MM.1S (cell line): Measurements from ENCODE around the gene DGKI.

Experiments used
- DNase-seq: peaks from one replicate; pipeline ENCODE4 v3.0.0-alpha.2; 2015
- H2AFZ ChIP-seq: fragments of 300-600 bp; sonication (generic); 2 replicates; pipeline ENCODE4 v1.6.0; 2016; ENCODE audit warnings: antibody characterized with exemption, low read length
- H3F3A ChIP-seq: fragments of 300-600 bp; sonication (generic); 2 replicates; pipeline ENCODE4 v1.6.1; 2016; ENCODE audit warnings: mild to moderate bottlenecking, antibody characterized with exemption, low read length, moderate library complexity, mixed read lengths; ENCODE audit not compliant: insufficient read depth
- H3K27ac ChIP-seq: fragments of 300-600 bp; sonication (generic); 2 replicates; pipeline ENCODE4 v1.5.1; 2016; ENCODE audit warnings: mild to moderate bottlenecking, low read length
- H3K27me3 ChIP-seq: fragments of 300-600 bp; sonication (generic); replicated peaks from 2 replicates; pipeline ENCODE4 v1.6.0; 2016; ENCODE audit warnings: low read length; ENCODE audit not compliant: insufficient read depth
- H3K36me3 ChIP-seq: fragments of 300-600 bp; sonication (generic); replicated peaks from 2 replicates; pipeline ENCODE4 v1.6.1; 2016; ENCODE audit warnings: mild to moderate bottlenecking, low read length, mixed read lengths; ENCODE audit not compliant: insufficient read depth
- H3K4me1 ChIP-seq: fragments of 300-600 bp; sonication (generic); 2 replicates; pipeline ENCODE4 v1.6.1; 2016; ENCODE audit warnings: low read length, mixed read lengths
- H3K4me2 ChIP-seq: fragments of 300-600 bp; sonication (generic); 2 replicates; pipeline ENCODE4 v1.6.0; 2016; ENCODE audit warnings: low read depth, low read length
- H3K4me3 ChIP-seq: fragments of 300-600 bp; sonication (generic); 2 replicates; pipeline ENCODE4 v1.5.1; 2016; ENCODE audit warnings: low read length, mixed read lengths
- H3K79me2 ChIP-seq: fragments of 300-600 bp; sonication (generic); 2 replicates; pipeline ENCODE4 v1.6.1; 2016; ENCODE audit warnings: mixed run types, low read length, mixed read lengths
- H3K9ac ChIP-seq: fragments of 300-600 bp; sonication (generic); 2 replicates; pipeline ENCODE4 v1.6.1; 2016; ENCODE audit warnings: low read length, mixed read lengths
- H3K9me2 ChIP-seq: fragments of 300-600 bp; sonication (generic); replicated peaks from 2 replicates; pipeline ENCODE4 v1.6.1; 2016; ENCODE audit warnings: mild to moderate bottlenecking, low read length, mixed read lengths; ENCODE audit not compliant: insufficient read depth
- H3K9me3 ChIP-seq: fragments of 300-600 bp; sonication (generic); replicated peaks from 2 replicates; pipeline ENCODE4 v1.6.1; 2016; ENCODE audit warnings: mild to moderate bottlenecking, low read length, mixed read lengths; ENCODE audit not compliant: insufficient read depth
- H4K20me1 ChIP-seq: fragments of 300-600 bp; sonication (generic); 2 replicates; pipeline ENCODE4 v1.6.1; 2016; ENCODE audit warnings: mild to moderate bottlenecking, low read length, moderate library complexity, mixed read lengths; ENCODE audit not compliant: insufficient read depth
- EZH2 ChIP-seq: fragments of 300-600 bp; sonication (generic); optimal IDR thresholded peaks from 2 replicates; pipeline ENCODE3; 2017; ENCODE audit warnings: low read depth, mild to moderate bottlenecking, antibody characterized with exemption, low read length, mixed read lengths
- EZH2phosphoT487 ChIP-seq: fragments of 300-600 bp; sonication (generic); IDR thresholded peaks from 2 replicates; pipeline ENCODE4 v1.6.1; 2018; ENCODE audit warnings: antibody characterized with exemption, low read length
- TF ChIP-seq, protein P1 (sequence below): fragments of 300-600 bp; sonication (generic); IDR thresholded peaks from 2 replicates; pipeline ENCODE4 v1.5.1; 2016; ENCODE audit warnings: antibody characterized with exemption, low read length, mixed read lengths

Gene DGKI

DNA sequence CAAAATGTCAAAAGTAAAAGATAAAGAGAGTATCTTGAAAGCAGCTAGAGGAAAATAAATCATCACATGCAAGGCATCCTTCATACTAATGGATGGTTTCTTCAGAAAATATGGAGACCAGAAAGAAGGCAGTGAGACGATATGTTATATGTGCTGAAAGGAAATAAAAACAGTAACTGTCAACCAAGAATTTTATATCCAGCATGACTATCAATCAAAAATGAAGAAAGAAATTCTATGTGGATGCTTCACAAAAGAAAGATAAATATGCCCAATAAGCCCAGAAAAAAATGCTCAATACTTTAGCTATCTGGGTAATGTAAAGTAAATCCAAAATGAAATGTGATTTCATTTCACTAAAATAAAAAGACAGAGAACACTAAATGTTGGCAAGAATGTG lies 142.1 kb downstream of the DGKI start:
- Histone ChIP-seq H3K4me1 (no peaks in the 10 kb centered on the region), H3F3A (no peaks in the 10 kb centered on the region), H3K79me2 (no peaks in the 10 kb centered on the region), H3K36me3 (no peaks in the 10 kb centered on the region), H3K27ac (no peak overlapping the region), H3K9ac (no peak overlapping the region), H3K9me3 (no peaks in the 10 kb centered on the region; the same call in 1 of the 2 replicates), H2AFZ (no peak overlapping the region), H4K20me1 (no peaks in the 10 kb centered on the region), H3K4me2 (no peak overlapping the region), H3K4me3 (no peak overlapping the region), H3K9me2 (no peaks in the 10 kb centered on the region), H3K27me3 (no peaks in the 10 kb centered on the region)
- TF ChIP-seq, protein P1, sequence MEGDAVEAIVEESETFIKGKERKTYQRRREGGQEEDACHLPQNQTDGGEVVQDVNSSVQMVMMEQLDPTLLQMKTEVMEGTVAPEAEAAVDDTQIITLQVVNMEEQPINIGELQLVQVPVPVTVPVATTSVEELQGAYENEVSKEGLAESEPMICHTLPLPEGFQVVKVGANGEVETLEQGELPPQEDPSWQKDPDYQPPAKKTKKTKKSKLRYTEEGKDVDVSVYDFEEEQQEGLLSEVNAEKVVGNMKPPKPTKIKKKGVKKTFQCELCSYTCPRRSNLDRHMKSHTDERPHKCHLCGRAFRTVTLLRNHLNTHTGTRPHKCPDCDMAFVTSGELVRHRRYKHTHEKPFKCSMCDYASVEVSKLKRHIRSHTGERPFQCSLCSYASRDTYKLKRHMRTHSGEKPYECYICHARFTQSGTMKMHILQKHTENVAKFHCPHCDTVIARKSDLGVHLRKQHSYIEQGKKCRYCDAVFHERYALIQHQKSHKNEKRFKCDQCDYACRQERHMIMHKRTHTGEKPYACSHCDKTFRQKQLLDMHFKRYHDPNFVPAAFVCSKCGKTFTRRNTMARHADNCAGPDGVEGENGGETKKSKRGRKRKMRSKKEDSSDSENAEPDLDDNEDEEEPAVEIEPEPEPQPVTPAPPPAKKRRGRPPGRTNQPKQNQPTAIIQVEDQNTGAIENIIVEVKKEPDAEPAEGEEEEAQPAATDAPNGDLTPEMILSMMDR: no peak
- TF ChIP-seq EZH2 (no peak), EZH2phosphoT487 (no peak)
- no peak for DNase-seq

DNA sequence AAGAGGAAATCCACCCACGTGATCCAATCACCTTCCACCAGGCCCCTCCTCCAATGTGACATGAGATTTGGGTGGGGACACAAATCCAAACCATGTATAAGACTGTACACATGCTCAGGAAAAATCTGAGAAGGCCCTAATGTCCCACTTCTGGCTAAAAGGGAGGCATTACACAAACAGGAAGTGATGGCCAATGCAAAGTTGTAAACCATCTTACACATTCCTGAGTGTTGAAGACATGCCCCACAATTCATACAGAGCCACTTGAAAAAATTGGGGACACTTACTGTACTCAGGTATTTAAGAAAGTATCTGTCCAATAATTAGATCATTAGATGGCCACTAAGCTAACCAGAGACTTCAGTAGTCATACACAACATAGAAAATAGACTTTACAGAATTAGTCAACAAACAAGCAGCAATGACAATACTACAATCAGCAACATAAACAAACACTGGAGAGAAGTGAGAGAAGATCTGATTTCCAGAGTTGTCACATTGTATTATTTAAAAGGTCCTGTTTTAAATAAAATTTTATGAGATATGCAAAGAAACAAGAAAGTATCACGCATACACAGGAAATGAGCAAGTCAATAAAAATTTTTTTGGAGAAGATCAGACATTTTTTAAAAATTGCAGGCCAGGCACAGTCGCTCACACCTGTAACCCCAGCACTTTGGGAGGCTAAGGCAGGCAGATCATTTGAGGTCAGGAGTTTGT lies 143.3 kb downstream of the DGKI start:
- Histone ChIP-seq H3K9me3 (no peaks in the 10 kb centered on the region; the same call in 1 of the 2 replicates), H2AFZ (no peak overlapping the region), H3K36me3 (no peaks in the 10 kb centered on the region), H3F3A (no peaks in the 10 kb centered on the region), H3K27me3 (no peaks in the 10 kb centered on the region), H3K79me2 (no peaks in the 10 kb centered on the region), H3K9me2 (no peaks in the 10 kb centered on the region), H3K27ac (no peak overlapping the region), H3K4me2 (no peak overlapping the region), H3K9ac (no peak overlapping the region), H4K20me1 (no peaks in the 10 kb centered on the region), H3K4me3 (no peak overlapping the region), H3K4me1 (no peaks in the 10 kb centered on the region)
- no peak for TF ChIP-seq EZH2
- no peak for TF ChIP-seq EZH2phosphoT487
- TF ChIP-seq, protein P1: no peak
- no peak for DNase-seq

DNA sequence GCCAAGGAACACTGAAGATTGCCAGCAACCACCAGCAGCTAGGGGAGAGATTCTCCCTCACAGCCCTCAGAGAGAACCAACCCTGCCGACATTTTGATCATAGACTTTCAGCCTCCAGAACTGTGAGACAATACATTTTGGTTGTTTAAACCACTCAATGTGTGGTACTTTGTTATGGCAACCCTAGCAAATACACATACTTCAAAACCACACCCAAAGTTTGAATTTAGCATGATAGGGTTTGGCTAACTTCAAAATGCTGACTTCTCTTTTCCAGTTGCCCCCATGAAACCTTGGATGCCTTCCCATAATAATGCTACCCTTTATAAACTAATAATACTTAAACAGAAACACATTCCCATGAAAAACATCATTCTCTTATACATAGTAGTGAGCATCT lies 149.8 kb downstream of the DGKI start:
- Histone ChIP-seq H3F3A (no peaks in the 10 kb centered on the region), H3K4me2 (no peak overlapping the region), H3K4me1 (no peaks in the 10 kb centered on the region), H3K9me2 (no peaks in the 10 kb centered on the region), H3K9me3 (no peaks in the 10 kb centered on the region), H3K27me3 (no peaks in the 10 kb centered on the region), H2AFZ (no peak overlapping the region), H4K20me1 (no peaks in the 10 kb centered on the region), H3K9ac (no peak overlapping the region), H3K4me3 (no peak overlapping the region), H3K27ac (no peak overlapping the region), H3K79me2 (no peaks in the 10 kb centered on the region), H3K36me3 (no peaks in the 10 kb centered on the region)
- TF ChIP-seq, protein P1: no peak
- TF ChIP-seq EZH2: no peak
- no peak for TF ChIP-seq EZH2phosphoT487
- DNase-seq: no peak
